Gastrocnemius medialis (tissue), 4 donors: ENCODE data around the gene TBC1D22B.

Experiments
- CTCF ChIP-seq, 5 experiments: fragments of 450-650 bp in 3 of 5; fragments of 200-600 bp in 2 of 5; sonication (generic) in 2 of 5; IDR thresholded peaks in 4 of 5; conservative IDR thresholded peaks in 1 of 5; 1 replicate in 4 of 5; 2 replicates in 1 of 5; pipeline ENCODE4 v1.5.1; 2016 to 2019; ENCODE audit warnings: antibody characterized with exemption in 5 of 5, mild to moderate bottlenecking in 3 of 5, moderate library complexity in 3 of 5
- POLR2A ChIP-seq, 2 donors: fragments of 450-650 bp; IDR thresholded peaks; one replicate each; pipeline ENCODE4 v1.6.1; 2017; ENCODE audit warnings: antibody characterized with exemption in 2 of 2, mild to moderate bottlenecking in 2 of 2, moderate library complexity in 2 of 2

GRCh38 chr6:37344308-37344707, 86.7 kb downstream of the TBC1D22B start:
- no peak for TF ChIP-seq POLR2A (IDR thresholded peaks at IDR 0.05)
- TF ChIP-seq CTCF (IDR thresholded peaks at IDR 0.05 in 4 of 5, conservative IDR thresholded peaks at IDR 0.05 in 1 of 5): no peak
